Kidney glomerular epithelial cell (primary cell): ENCODE data around the gene HHIPL1.

Source experiments
- DNase-seq: peaks from one replicate; lab custom pipeline; 2025; lab: John Stamatoyannopoulos, UW

The HHIPL1 gene

GRCh38 chr14:99675951-99676350 is 31.0 kb downstream of the HHIPL1 start:
- no peak for DNase-seq

DNA sequence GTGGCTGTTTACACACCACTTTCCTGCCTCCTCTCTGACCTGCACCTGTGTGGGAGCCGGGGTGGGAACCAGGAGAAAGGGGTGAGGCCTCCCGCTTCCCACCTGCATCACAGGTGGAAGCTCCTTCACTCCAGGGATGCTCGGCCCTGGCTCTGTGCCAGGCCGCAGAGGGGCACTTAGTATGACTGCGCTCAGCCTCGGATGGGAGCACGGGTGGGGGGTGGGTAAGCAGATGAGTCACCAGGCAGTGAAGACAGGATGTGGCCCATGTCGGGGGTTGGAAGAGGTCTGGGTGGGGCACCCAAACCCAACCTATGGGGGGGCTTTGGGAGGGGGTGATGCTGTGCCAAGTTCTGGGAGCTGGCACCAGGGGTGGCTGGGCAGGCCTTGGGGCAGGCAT is 31.7 kb downstream of the HHIPL1 start:
- DNase-seq, result no peak

- no peak for DNase-seq
These were observed 32.6 kb downstream of the HHIPL1 start for GRCh38 chr14:99677231-99678140.

GRCh38 chr14:99678198-99678597 is 33.3 kb downstream of the HHIPL1 start:
- no peak for DNase-seq

DNA sequence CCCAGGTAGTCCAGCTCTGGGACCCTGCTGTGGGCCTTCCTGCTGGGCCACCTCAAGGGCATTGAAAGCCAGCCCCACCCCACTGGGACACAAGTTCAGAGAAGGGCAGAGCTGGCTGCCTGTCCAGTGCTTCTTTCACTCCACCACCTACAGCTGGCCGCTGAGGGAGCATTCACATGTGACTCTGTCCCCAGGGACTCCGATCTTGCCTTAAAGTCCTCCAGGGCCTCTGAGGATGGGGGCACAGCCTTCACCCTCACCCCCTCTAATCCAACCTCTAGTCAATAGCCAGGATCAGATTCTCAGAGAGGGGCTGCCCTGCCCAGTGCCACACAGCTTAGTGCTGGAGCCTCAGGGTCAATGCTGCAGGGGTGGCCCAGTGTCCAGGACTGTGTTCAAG is 34.2 kb downstream of the HHIPL1 start:
- no peak for DNase-seq

DNA sequence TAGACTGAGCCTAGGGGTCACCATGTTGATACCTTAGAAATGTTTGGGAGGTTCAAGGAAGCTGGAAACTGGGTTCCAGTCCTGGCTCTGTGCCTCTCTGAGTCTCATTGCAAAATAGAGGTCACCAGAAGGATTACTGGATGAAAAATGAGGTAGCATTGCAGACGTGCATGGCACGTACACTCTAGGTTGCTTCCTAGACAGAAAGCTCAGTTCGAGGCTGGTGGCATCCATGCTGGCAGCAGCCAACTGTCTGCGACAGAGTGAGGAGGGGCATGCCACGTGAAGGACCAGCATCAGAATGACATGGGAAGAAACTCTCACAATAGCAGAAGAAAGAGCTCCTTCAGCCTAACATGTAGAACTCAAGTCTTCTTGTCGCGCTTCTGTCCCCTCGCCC is 34.6 kb downstream of the HHIPL1 start:
- DNase-seq, result no peak

- DNase-seq, result no peak
These were observed 35.1 kb downstream of the HHIPL1 start for GRCh38 chr14:99679996-99680395.

DNA sequence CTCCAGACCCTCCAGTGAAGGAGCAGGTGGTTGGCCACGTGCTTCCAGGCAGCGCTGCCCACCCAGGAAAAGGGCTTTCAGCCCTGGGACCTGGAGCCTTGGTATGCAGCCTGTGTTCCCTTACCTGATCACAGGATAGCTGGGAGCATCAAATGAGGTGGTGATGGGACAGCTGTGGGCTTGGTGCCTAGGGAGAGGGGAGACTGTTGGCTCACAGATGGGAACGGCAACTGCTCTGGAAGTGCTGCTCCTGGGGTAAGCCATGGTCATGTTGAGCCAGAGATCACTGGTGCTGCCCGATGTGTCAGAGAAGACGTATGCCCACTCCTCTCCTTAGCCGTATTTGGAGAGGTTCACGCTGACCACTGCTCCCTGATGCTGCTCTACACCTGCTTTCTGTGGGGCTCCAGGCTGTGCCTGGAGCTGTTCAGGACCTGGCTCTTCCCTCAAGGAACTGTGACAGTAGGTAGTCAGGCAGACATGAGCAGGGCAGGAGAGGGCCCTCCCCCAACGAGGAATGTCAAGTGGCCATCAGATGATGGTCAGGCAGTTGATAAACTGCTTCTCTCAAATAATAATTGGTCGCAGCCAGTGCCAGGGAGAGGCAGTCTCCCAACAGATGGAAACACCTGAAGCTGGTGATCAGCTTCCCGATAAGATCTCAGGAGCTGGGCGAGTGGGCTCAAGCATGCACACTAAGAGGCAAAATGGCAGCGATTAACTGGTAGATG is 36.3 kb downstream of the HHIPL1 start:
- DNase-seq, result no peak

DNA sequence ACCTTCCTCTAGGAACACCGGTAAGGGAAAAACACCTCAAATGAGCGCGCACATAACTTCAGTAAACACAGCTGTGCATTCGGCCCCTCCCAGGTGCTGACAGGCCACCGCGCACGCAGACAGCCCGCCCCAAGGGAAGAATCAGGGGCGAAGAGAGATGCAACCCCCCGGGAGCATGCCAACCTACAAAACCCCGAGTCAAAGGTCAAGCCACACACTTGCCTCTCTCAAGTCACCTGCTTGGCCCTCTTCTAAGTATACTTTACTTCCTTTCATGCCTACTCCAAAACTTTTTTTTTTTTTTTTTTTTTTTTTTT is 36.9 kb downstream of the HHIPL1 start:
- no peak for DNase-seq

- peak; percentile 20 for DNase-seq
These were observed 38.1 kb downstream of the HHIPL1 start for GRCh38 chr14:99682809-99683618.

DNA sequence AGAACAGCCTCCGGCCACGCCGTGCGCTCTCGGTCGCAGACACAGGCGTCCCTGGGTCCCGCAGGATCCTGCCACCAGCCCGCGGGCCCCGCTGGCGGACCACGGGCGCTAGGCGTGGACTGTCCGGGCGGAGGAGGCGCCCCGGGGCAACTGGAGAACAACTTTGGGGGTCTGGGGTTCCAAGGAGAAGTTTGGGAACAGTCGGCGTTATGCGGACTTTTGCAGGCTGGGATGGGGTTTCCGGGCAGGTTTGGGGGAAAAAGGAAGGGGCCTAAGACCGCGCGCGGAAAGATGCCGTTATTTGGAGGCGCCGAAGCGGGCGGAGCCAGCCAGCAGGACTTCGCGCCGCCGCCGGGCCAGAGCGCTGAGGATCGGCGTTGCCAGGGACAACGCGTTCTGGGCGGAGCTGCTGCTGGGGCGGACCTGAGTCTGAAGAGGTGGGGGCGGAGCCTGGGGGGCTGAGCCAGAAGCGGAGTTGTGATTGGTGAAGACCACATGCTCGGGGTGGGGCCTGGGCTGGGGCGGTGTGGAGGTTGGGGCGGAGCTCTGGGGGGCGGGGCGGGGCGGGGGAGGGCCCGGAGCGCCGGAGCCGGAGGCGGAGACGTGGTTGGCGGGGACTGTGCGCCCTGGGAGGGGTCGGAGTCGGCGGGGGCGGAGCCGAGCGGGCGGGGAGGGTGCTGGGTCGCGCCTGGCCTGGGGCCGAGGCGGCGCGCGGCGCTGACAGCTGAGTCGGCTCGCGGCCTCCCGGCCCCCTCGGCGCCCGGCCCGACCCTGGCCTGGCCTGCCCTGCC is 38.9 kb downstream of the HHIPL1 start, which contains the start of gene CYP46A1:
TSS of gene CYP46A1 (plus strand) at position 680 of the 791 bp plus-strand sequence. CDS start 120 bp downstream, outside the sequence.
- DNase-seq, result peak; percentile 98

- no peak for DNase-seq
These were observed 39.5 kb downstream of the HHIPL1 start for GRCh38 chr14:99684410-99684934.

- DNase-seq, result no peak
These were observed 40.2 kb downstream of the HHIPL1 start for GRCh38 chr14:99685151-99685591.

- no peak for DNase-seq
These were observed 40.7 kb downstream of the HHIPL1 start for GRCh38 chr14:99685596-99685995.

GRCh38 chr14:99686557-99687283 is 41.8 kb downstream of the HHIPL1 start:
- no peak for DNase-seq

DNA sequence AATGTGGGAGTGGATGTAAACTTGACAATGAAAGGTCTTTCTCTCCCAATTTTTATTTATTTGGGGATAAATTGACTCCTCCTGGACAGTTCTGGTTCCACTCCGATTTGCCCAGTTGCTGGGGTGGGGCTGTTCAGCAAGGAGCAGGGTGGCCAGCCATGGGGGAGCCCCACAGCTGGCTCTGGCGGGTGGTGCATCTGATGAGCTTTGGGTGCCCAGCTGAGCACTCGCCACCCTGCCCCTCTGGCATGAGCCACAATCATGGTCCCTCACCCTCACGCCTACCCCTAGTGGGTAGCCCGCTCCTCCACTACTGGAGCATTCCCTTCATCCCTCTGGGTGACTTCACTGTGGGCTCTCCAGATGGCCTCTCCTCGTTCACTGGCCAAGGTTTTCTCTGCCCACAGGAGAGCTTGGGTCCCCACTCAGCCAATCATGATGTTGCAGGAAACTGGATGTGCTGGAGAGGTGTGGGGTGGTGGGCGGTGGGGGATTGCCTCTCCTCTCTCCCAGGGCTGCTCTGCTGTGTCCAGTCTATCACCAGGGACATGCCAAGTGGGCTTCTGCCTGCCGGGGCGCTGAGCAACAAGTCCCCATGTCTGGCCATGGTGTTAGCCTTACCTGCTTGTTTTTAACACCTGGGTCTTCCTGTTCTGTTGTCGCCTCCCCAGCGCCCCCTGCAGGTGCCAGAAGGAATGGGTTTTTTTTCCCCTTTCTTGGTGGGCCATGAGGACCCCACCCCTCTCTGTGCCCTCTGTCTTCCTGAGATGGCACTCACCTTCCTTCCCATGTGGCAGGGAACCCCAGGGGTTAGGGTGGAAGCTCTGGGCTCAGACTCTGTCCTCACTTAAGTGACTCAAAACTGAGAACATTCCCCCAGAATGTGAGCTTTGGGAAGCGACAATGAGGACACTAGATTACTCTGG is 42.6 kb downstream of the HHIPL1 start:
- DNase-seq, result no peak

GRCh38 chr14:99688210-99688581 is 43.3 kb downstream of the HHIPL1 start:
- DNase-seq, result no peak

DNA sequence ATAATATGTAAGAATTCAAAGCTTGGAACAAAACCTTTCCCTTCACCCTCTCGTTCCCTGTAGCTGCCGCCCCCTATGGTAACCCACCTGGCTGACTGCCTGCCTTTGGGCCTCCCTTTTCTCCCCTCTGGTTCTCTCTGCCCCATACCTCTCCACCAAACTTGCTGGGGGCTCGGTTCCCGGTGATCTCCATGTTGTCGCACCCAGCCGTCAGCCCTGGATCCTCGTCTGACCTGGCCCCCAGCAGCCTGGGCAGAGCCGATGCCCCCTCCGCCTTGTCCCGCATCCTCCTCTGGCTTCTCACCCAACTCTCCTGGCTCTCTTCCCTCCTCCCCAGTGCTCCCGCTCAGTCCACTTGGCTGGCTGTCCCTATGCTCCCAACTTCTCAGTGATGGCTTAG is 43.7 kb downstream of the HHIPL1 start:
- no peak for DNase-seq
